ENCODE measurements around the gene POU2AF1. TPM values are rescaled to one million over a fixed set of nuclear protein-coding genes. Genes with fewer than 3 reads are reported as not detected.

POU2AF1 gene
- total RNA-seq, 3 donors from 2014 or later, result 0.16 to 5.6 (median 3.5) TPM

DNA sequence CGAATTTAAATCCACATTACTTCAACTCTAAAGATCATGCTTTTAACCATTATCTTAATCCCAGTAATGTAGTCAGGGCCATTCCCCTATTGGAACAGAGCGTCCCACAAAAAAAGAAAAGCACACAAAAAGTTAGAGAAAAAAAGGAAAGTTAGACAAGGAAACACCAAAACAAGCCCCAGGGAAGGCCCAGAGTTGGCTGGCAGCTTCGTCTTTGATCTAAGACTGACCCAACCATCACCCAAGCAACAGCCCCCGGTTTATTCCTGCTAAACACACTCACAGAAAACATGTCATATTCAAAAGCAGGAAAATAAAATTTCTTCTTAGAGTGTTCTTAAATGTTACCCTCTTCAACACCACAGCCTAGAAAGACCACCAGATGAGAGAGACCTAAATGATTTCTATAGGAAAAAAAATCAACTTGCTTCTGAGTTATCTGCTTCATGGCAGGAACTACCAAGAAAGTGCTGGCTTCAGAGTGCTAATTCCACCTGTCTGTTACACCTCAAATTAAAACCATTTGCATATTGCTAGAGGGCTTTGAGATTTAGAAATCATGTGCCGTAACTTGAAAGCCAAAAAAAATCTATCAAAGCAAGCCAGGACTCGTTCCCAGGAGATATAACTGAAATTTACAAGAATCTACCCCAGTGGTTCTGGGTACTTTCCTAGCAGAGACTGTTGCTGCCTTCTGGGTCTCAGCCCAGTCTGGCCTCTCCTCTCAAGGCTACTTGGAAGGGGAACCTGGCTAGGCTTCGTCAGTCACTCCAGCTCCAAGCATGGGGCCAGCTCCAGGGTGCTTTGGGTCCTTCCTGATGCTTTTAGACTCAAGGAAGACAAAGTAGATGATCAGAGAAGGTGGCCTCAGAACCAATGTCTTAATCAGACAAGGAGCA lies 49.5 kb downstream of the POU2AF1 start:
- Histone ChIP-seq H3K9me3 (no peaks in the 10 kb centered on the region), H3K4me1 (peaks cover 5 to 6% of the 10 kb centered on the region in 2 donors), H3K36me3 (no peaks in the 10 kb centered on the region), H3K27ac (peak overlapping the region; percentile 59 to 67), H3K4me3 (no peak overlapping the region), H3K27me3 (no peaks in the 10 kb centered on the region)
- TF ChIP-seq, protein P1, sequence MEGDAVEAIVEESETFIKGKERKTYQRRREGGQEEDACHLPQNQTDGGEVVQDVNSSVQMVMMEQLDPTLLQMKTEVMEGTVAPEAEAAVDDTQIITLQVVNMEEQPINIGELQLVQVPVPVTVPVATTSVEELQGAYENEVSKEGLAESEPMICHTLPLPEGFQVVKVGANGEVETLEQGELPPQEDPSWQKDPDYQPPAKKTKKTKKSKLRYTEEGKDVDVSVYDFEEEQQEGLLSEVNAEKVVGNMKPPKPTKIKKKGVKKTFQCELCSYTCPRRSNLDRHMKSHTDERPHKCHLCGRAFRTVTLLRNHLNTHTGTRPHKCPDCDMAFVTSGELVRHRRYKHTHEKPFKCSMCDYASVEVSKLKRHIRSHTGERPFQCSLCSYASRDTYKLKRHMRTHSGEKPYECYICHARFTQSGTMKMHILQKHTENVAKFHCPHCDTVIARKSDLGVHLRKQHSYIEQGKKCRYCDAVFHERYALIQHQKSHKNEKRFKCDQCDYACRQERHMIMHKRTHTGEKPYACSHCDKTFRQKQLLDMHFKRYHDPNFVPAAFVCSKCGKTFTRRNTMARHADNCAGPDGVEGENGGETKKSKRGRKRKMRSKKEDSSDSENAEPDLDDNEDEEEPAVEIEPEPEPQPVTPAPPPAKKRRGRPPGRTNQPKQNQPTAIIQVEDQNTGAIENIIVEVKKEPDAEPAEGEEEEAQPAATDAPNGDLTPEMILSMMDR (IDR thresholded peaks at IDR 0.05), result no peak
- TF ChIP-seq POLR2AphosphoS5 (IDR thresholded peaks at IDR 0.05), result no peak
- no peak for TF ChIP-seq POLR2A (IDR thresholded peaks at IDR 0.05)
- intact Hi-C loops (cut with DNase I; ENCODE audit: low total_unique reads), result no loop called here
- no peak for DNase-seq (ENCODE audit: low spot score in 2 of 2)

GRCh38 chr11:111327908-111328624 lies 51.0 kb downstream of the POU2AF1 start:
- H3K27me3 ChIP-seq, result no peaks in the 10 kb centered on the region
- intact Hi-C loops (cut with DNase I; ENCODE audit: low total_unique reads), result no loop called here
- peak overlapping the region; percentile 25 to 26 for H3K27ac ChIP-seq
- H3K36me3 ChIP-seq, result no peaks in the 10 kb centered on the region
- no peak for TF ChIP-seq POLR2A (IDR thresholded peaks at IDR 0.05)
- no peak for TF ChIP-seq POLR2AphosphoS5 (IDR thresholded peaks at IDR 0.05)
- TF ChIP-seq, protein P1 (IDR thresholded peaks at IDR 0.05), result no peak
- no peaks in the 10 kb centered on the region for H3K9me3 ChIP-seq
- no peak overlapping the region for H3K4me3 ChIP-seq
- DNase-seq (ENCODE audit: low spot score in 2 of 2), result no peak
- peaks cover 5 to 6% of the 10 kb centered on the region in 2 donors for H3K4me1 ChIP-seq

- no peaks in the 10 kb centered on the region for H3K27me3 ChIP-seq
- H3K9me3 ChIP-seq, result no peaks in the 10 kb centered on the region
- no peak overlapping the region for H3K27ac ChIP-seq
- TF ChIP-seq, protein P1 (IDR thresholded peaks at IDR 0.05), result no peak
- peaks cover 5 to 6% of the 10 kb centered on the region in 2 donors for H3K4me1 ChIP-seq
- no peak overlapping the region for H3K4me3 ChIP-seq
- no peaks in the 10 kb centered on the region for H3K36me3 ChIP-seq
- DNase-seq (ENCODE audit: low spot score in 2 of 2), result no peak
- intact Hi-C loops (cut with DNase I; ENCODE audit: low total_unique reads), result no loop called here
These were observed 52.3 kb downstream of the POU2AF1 start for GRCh38 chr11:111326824-111327223.

GRCh38 chr11:111325259-111325658 lies 53.8 kb downstream of the POU2AF1 start:
- TF ChIP-seq POLR2AphosphoS5 (IDR thresholded peaks at IDR 0.05), result no peak
- H3K36me3 ChIP-seq, result no peaks in the 10 kb centered on the region
- H3K27me3 ChIP-seq, result no peaks in the 10 kb centered on the region
- H3K4me1 ChIP-seq, result peaks cover 5 to 6% of the 10 kb centered on the region in 2 donors
- H3K4me3 ChIP-seq, result no peak overlapping the region
- peak overlapping the region in 1 of 2 donors; percentile 65 for H3K27ac ChIP-seq
- intact Hi-C loops (cut with DNase I; ENCODE audit: low total_unique reads), result no loop called here
- H3K9me3 ChIP-seq, result no peaks in the 10 kb centered on the region
- no peak for DNase-seq (ENCODE audit: low spot score in 2 of 2)

DNA sequence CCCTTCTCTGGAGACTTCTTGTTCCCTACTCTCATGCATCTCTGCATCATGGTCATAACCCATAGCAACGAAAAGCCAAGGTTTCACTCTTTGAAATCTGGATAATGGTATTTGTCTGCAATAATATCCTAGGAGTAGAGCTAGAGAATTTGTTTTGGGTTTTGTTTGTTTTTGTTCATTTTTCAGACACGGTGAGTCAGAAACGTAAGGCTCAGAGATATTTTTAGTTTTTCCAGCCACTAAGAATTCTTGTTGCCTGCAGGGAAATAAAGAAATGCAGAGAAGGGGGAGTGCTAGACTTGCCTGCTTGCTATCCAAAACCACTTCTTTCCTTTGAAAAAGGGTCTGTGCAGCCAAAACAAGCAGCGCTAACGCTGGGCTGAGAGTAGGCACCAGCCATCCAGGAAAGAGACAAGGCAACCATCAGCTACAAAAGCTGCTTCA lies 54.8 kb downstream of the POU2AF1 start:
- no peak for DNase-seq (ENCODE audit: low spot score in 2 of 2)
- Histone ChIP-seq H3K36me3 (no peaks in the 10 kb centered on the region), H3K9me3 (no peaks in the 10 kb centered on the region), H3K27ac (peak overlapping the region; percentile 65 to 68), H3K27me3 (no peaks in the 10 kb centered on the region), H3K4me3 (peak overlapping the region in 1 of 3 donors; percentile 15), H3K4me1 (peaks cover 0 to 6% of the 10 kb centered on the region in 2 donors)
- intact Hi-C loops (cut with DNase I; ENCODE audit: low total_unique reads), result no loop called here
- TF ChIP-seq, protein P1 (IDR thresholded peaks at IDR 0.05), result no peak
- no peak for TF ChIP-seq POLR2A (IDR thresholded peaks at IDR 0.05)

All from breast epithelium (tissue), 4 donors.